ENCODE data around the gene CREB5. TPM values are rescaled to one million over a fixed set of nuclear protein-coding genes. Genes with fewer than 3 reads are reported as not detected.

The CREB5 gene
- total RNA-seq, 1 experiment from 2014 or later: 15.2 TPM

DNA sequence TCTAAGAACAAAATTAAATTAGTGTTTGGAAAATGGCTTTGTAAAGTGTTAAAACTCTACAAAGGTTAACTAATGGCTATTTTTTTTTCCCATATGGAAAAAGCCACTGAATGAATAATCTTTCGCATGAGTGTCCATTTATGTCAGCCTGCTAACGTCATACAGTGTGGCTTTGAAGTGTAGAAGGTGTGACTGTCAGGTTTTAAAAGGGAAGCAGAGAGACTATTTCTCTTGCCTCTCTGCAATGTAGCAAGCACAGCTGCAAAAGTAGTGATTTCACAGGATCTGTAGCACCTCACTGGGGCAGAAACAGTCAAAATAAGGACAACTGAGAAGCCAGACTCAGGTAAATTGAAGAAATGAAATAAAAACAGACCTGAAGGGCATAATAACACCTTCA lies 53.4 kb downstream of the CREB5 start:
- DNase-seq (ENCODE audit: low read depth): no peak
- in situ Hi-C loops (cut with HindIII; ENCODE audit: low pct_unique_long_range_greater_than_20kb, low sequenced_read_pairs): no loop called here

DNA sequence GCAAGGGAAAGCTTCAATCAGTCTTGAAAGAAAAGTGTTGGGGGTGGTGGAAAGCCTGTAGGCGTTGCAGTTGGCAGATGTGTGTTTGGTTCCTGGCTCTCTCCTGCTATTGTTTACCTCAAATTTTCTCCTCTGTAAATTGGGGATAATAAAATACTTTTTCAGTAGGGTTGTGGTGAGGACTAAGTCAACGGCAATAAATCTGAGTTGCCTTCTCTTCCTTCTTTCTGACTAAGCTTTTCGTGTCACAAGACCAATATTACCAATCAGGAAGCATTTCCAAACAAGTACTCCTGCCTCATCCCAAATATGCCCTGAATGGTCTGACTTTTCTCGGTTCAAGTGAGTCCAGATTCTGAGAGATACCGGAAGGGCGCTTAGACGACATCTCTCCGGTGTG lies 54.0 kb downstream of the CREB5 start:
- no peak for DNase-seq (ENCODE audit: low read depth)
- in situ Hi-C loops (cut with HindIII; ENCODE audit: low pct_unique_long_range_greater_than_20kb, low sequenced_read_pairs): no loop called here

DNA sequence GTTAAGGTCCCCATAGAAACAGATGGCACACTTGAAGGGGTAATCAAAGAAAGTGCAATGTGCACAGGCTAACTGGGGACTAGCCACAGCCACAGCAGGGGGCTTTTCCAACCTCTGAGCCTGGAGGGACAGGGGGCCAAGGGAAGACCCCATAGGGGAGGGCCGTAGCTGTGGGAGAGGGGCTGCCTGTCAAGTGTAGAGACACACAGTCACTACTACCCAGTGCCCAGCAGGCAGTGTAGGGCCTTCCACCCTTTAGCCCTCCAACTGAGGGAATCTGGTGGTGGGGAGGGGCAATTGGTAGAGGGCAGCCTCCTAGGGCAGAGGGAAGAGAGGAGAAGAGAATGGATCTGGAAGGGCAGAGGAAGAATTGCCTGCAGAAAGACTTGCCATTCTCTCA lies 54.6 kb downstream of the CREB5 start:
- in situ Hi-C loops (cut with HindIII; ENCODE audit: low pct_unique_long_range_greater_than_20kb, low sequenced_read_pairs): no loop called here
- no peak for DNase-seq (ENCODE audit: low read depth)

DNA sequence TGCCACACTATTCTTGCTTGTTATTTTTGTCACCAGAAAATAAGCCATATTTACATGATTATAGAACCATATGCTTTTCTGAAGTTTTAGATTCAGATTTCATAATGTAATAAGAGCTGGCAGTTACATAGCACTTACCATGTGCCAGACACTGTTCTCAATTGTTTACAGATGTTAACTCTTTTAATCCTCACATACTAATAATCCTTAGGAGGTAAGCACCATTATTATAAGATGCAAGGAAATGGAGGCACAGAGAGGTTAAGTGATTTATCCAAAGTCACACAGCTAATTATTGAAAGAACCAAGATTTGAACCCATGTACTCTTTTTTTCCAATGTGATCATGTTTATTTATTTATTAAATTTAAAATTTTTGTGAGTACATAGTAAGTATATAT lies 57.2 kb downstream of the CREB5 start:
- no peak for DNase-seq (ENCODE audit: low read depth)
- in situ Hi-C loops (cut with HindIII; ENCODE audit: low pct_unique_long_range_greater_than_20kb, low sequenced_read_pairs): no loop called here

DNA sequence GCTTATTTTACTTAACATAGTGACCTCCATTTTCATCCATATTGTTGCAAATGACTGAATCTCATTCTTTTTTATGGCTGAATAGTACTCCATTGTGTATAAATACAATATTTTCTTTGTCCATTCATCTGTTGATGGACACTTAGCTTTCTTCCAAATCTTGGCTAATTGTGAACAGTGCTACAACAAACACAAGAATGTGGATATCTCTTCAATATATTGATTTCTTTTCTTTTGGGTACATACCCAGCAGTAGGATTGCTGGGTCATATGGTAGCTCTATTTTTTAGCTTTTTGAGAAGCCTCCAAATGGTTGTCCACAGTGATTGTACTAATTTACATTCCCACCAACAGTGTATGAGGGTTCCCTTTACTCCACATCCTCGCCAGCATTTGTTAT lies 58.0 kb downstream of the CREB5 start:
- DNase-seq (ENCODE audit: low read depth): no peak
- in situ Hi-C loops (cut with HindIII; ENCODE audit: low pct_unique_long_range_greater_than_20kb, low sequenced_read_pairs): no loop called here

DNA sequence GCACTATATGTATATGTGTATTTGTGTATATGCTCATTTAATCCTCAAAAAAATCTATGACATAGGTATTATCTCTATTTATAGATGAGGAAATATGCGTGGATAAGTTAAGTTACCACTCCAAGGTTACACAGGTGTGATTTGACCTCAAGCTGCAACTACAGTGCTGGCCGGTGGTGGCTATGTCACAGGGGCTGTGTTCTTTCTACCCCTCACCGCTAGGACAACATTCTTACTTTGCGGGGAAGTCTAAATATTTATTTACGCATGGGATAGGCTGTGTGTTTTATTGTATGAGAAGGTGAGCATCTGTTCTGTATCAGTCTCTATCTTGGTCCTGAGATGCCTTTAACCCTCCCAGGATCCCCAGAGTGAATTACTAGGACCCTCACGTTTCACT lies 60.0 kb downstream of the CREB5 start:
- in situ Hi-C loops (cut with HindIII; ENCODE audit: low pct_unique_long_range_greater_than_20kb, low sequenced_read_pairs): no loop called here
- DNase-seq (ENCODE audit: low read depth): no peak

DNA sequence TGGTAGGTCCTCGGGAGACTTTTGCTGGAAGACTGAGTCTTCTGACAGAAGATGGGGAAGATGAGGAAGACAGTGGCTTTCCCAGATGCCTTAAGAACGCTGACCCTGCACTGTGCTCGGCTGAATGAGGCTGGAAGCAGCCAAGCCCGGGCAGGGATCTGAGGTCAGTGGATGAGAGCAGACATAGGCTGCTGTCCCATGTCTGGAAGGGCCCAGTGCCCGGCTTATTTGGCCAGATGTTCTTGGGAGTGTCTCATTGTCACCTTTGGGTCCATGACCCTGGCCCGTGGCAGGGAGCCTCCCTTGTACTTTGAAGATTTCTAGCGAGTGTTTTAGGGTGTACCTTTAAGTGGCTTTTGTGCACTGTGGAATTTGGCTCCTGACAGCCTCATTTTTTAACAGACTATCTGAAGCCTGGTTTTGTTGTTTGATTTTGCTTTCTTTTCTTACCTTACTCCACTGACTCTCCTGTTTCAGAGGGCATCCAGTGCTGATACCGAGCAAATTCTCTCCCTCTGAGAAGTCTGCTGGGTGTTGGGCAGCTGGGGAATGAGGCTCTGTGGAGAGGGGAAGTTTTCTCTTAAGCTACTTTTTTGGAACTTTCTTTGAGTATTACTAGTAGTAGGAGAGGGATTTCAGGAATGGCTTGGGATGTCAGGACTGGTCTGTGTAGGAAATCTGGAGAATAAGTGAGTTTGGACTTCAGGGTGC lies 61.4 kb downstream of the CREB5 start:
- in situ Hi-C loops (cut with HindIII; ENCODE audit: low pct_unique_long_range_greater_than_20kb, low sequenced_read_pairs): no loop called here
- DNase-seq (ENCODE audit: low read depth): no peak

DNA sequence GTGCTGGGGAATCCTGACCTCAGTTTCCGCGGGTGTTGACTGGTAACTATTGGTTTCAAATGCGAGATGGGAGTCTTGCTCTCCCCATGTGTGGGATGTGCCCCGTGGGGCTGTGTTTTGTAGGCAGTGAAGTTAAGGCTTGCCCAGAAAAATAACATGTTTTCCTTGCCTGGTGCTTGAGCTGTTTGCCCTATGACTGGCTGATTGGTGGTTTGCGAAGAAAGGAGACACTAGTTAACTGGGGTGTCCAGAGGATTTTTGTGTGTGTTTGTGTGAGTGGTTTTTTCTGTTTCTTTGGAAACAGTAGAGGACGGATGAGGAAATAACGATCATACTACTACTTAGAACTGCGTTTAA lies 61.9 kb downstream of the CREB5 start:
- in situ Hi-C loops (cut with HindIII; ENCODE audit: low pct_unique_long_range_greater_than_20kb, low sequenced_read_pairs): no loop called here
- DNase-seq (ENCODE audit: low read depth): no peak

DNA sequence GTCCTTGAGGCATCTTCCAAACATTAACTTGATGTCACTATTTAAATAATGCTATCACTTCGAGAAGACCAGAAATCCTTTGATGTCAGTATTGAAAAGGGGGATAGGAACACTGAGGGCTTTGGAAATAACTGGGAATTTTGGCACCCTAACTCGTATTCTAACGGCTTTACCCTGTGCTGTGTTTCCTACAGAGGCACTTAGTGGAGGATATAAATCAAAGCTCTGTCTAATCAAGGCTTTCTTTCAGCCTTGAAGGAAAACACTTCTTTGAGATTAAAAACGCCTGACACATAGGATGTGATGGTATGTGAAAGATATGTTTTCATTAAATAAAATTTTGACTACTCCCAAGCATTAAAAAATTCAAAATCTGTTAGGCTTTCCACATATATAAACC lies 62.3 kb downstream of the CREB5 start:
- DNase-seq (ENCODE audit: low read depth): no peak
- in situ Hi-C loops (cut with HindIII; ENCODE audit: low pct_unique_long_range_greater_than_20kb, low sequenced_read_pairs): no loop called here

DNA sequence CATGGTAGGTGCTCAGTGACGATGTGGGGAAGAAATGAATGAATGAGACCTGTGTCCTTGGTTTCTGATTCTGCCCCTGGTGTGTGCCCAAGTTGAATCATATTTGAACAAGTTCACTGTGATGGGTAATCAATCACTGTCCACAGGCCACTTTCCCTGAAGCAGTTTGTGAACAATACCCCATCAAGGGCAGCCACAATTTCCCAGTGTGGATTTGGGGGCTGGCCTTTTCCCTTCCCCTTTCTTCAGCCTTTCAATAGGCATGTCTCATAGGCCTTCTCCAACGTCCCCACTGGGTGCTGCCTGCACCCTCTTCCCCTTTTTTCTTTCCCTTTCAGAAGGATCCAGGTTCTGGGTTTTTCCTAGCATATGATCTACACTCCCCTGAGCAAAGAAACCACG lies 64.7 kb downstream of the CREB5 start:
- in situ Hi-C loops (cut with HindIII; ENCODE audit: low pct_unique_long_range_greater_than_20kb, low sequenced_read_pairs): no loop called here
- DNase-seq (ENCODE audit: low read depth): no peak

DNA sequence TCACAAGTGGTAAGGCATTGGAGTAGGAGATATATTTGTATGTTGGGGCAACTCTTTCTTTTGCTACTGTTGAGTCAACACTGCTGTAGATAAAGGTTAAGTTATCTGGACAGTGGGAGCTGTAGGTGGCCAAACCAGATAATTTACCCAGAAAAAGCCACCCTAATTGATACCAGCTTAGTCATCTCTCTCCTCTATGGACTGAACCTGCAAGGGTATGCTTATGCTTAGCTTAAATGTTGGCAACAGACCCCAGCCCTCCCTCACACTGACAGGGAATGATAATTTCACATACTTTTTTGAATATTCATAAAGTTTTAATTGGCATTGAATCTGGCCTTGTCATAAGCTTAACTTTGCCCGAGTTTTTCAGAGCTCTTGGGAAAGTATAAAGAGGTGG lies 66.3 kb downstream of the CREB5 start:
- in situ Hi-C loops (cut with HindIII; ENCODE audit: low pct_unique_long_range_greater_than_20kb, low sequenced_read_pairs): no loop called here
- no peak for DNase-seq (ENCODE audit: low read depth)

DNA sequence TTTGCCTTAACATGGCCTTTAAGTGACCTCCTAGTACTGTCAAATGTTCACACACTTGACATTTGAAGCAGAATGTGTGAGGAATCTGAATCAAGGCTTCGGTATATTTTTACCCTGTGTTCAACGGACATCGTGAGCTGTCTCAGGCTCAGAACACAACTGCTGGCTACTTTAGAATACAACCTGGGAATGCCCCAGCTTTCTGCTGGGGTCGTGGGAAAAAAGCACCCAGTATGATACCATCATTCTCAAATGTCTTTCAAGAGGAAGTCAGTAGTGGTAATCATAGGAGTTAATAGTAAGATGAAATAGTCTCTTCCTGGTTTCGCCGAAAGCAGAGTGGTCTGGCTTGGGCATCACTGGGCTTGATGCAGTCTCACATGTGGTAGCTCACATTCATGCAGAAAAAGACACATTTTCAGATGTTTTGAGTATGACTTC lies 67.2 kb downstream of the CREB5 start:
- DNase-seq (ENCODE audit: low read depth): no peak
- in situ Hi-C loops (cut with HindIII; ENCODE audit: low pct_unique_long_range_greater_than_20kb, low sequenced_read_pairs): no loop called here

DNA sequence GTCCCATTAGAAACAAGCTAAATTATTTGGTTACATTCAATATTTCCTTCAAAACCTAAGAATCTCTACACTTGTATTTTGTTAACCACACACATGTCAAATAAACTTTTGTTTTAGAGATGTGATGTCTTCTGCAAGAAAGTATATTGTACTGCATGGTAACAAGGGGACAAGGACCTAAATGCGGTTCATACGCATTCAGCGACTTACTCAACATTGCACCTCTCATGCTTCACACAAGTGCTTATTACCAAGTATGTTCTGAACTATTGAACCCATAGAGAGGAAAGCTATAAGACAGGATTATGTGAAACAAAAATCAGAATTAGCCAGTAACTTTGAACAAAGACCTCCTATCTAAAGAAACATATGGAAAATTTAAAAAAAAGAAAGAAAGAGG lies 68.3 kb downstream of the CREB5 start:
- in situ Hi-C loops (cut with HindIII; ENCODE audit: low pct_unique_long_range_greater_than_20kb, low sequenced_read_pairs): no loop called here
- no peak for DNase-seq (ENCODE audit: low read depth)

DNA sequence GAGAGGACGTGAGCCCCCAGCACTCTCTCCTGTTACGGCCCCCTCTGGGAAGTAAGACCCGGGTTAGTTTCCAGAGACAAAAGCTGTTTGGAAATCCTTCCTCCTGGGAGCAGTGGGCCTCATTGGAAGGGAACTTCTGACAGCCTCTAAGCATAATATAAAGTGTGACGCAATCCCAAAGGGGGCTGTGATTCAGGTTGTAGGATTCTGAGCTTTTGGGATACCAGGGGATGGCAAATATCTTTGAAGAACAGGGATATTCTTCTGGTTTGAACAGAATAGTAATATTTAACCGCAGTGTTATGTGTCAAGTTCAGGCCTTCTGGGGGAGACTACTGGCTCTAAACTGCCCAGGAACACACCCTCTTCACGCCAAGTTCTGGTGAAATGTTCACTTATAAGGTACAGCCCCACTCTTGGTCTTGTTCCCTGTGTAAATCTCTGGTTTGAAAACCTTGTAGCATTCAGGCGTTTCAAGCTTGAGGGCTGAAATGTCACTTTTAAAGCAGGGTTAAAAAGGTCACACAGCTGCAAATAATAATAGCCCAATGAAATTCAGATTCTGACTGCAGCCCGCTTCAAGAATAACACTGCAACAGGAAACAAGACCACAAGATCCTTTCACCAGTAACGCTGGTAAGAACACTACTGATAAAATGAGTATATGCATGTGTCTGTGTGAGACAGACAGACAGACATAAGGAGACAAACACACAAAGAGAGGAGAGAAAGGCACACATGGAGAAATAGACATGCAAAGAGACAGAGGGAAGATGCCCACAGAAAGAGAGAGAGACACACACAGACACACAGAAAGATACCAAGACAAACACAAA lies 69.0 kb downstream of the CREB5 start:
- no peak for DNase-seq (ENCODE audit: low read depth)
- in situ Hi-C loops (cut with HindIII; ENCODE audit: low pct_unique_long_range_greater_than_20kb, low sequenced_read_pairs): no loop called here

DNA sequence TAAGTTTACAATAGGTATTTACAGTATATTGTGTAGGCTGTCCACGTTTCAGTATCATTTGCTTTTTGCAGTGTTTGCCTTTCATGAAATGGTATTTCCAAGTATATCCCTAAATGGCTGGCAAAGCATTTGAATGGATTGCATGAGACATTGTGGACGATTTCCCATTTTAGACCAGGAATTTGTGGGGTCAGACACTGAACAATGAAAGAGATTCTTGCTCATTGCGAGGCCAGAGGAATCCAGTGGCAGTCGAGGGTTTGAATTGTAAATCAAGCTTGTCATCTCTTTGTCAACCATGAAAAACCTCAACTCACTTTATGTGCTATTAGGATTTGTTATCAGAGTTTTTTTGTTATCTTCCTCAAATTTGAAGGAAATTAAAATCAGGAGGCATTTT lies 70.8 kb downstream of the CREB5 start:
- in situ Hi-C loops (cut with HindIII; ENCODE audit: low pct_unique_long_range_greater_than_20kb, low sequenced_read_pairs): no loop called here
- no peak for DNase-seq (ENCODE audit: low read depth)

DNA sequence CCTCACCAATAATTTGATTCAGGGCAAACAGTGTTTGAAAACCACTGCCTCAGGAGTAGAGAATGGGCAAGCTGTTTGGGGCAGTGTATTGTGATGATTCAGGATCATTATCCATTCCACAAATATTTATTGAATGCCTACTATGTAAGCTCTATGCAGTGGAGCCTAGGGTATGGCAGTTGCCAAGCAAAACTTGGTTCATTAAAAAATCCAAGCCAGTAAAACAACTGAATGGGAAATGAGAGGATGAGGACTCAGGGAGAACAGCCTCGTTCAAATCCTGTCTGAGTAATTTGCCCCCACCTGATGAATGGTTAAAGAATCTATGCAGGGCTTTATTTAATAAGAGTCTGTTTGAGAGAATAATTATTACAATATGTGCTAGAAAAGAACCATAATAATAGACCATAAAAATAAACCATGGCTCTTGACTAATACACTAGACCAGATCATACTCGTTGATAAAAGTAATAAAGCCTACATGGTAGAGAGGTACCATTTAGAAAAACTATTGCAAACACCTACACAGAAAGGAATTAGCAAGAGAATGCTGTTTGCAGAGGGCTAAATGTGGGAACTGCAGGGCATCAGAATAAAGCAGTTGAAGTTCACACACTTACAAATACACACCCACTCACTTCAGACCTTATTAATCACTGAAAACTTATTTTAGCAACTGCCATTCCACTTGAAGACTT lies 71.7 kb downstream of the CREB5 start:
- DNase-seq (ENCODE audit: low read depth): no peak
- in situ Hi-C loops (cut with HindIII; ENCODE audit: low pct_unique_long_range_greater_than_20kb, low sequenced_read_pairs): no loop called here

DNA sequence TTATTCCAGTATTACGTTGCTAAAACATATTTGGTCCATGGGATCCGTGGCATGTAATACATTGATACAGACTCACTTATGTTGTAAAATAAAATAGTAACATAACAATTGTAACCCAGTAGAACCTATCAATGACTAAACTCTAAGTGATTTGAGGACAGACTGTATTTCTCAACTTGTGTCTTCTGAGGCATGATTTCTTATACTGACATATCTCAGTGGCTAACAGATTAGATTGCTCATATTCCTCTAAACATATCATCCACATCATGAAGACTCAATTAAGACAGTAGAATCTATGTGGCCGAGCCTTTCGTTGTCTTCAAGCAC lies 72.3 kb downstream of the CREB5 start:
- no peak for DNase-seq (ENCODE audit: low read depth)
- in situ Hi-C loops (cut with HindIII; ENCODE audit: low pct_unique_long_range_greater_than_20kb, low sequenced_read_pairs): no loop called here

DNA sequence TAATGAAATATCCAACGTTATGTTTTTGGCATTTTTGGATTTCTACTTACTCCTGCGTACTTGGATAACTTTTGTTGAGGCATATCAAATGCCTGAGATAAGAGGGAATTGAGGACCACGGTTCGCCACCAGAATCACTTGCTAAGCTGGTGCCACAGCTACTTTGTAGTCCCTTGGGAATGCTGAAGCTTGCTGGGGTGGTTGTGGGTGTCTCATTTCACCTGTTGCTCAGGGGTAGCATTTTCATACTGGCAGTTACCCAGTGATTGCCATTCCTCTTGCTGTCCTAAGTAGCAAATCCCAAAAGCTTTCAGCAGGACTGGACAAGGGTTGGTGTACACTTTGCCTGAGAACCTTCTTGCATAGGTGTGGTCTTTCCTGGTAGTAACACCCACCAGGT lies 75.2 kb downstream of the CREB5 start:
- DNase-seq (ENCODE audit: low read depth): no peak
- in situ Hi-C loops (cut with HindIII; ENCODE audit: low pct_unique_long_range_greater_than_20kb, low sequenced_read_pairs): no loop called here

DNA sequence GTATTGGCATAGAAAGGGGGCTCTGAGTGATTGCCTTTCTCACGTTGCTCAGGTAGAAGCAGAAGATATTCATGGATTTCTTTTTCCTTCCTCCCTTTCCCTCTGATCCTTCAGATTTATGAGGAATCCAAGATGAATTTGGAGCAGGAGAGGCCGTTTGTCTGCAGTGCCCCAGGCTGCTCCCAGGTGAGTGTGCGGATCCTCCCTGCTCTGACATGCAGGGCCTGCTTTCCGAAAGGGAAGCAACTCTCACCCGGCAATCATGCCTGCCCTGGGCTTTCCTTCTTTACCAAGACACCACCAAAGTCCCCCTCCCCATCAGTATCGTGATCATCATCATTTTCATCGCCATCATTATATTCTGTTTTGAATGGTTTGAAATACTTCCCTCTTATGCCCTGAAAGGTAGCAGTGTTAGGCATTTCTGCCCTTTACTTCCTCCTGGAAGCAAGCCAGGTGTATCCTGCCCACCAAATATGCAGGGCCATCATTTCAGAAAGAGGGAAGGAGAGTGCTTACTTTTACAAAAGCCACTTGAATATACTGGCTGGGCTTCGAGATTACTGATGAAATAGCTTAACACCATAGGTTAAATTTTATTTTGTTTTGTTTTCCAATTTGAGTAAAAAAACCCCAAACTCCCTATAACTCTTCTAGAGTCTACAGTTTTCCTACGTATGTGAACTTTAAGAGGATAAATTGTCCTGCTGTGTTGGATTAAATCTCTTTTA lies 75.9 kb downstream of the CREB5 start:
- peak; percentile 9 for DNase-seq (ENCODE audit: low read depth)
- in situ Hi-C loops (cut with HindIII; ENCODE audit: low pct_unique_long_range_greater_than_20kb, low sequenced_read_pairs): no loop called here

Data from Caki2 (cell line).